ENCODE data around the gene MEMO1.

- TF ChIP-seq CTCF (IDR thresholded peaks at IDR 0.05) (no peak), POLR2A (IDR thresholded peaks at IDR 0.05) (no peak)
Measured at GRCh38 chr2:31999438-31999837, 11.4 kb downstream of the MEMO1 start.
